LNCaP clone FGC (cell line): ENCODE data around the gene ZFP57.

ENCODE experiments used
- DNase-seq: peaks from one replicate; pipeline ENCODE4 v3.0.0-alpha.2; 2011; ENCODE audit warnings: low read depth
- H3K4me3 ChIP-seq: 2 replicates; pipeline ENCODE4 v1.5.1; 2011; ENCODE audit warnings: mild to moderate bottlenecking, low read depth, low read length, control low read depth
- TF ChIP-seq, protein P1 (sequence below): IDR thresholded peaks from 2 replicates; pipeline ENCODE4 v1.5.1; 2012; ENCODE audit warnings: mild to moderate bottlenecking; ENCODE audit not compliant: control insufficient read depth, insufficient read depth; ENCODE audit errors: extremely low read depth

The ZFP57 gene

DNA sequence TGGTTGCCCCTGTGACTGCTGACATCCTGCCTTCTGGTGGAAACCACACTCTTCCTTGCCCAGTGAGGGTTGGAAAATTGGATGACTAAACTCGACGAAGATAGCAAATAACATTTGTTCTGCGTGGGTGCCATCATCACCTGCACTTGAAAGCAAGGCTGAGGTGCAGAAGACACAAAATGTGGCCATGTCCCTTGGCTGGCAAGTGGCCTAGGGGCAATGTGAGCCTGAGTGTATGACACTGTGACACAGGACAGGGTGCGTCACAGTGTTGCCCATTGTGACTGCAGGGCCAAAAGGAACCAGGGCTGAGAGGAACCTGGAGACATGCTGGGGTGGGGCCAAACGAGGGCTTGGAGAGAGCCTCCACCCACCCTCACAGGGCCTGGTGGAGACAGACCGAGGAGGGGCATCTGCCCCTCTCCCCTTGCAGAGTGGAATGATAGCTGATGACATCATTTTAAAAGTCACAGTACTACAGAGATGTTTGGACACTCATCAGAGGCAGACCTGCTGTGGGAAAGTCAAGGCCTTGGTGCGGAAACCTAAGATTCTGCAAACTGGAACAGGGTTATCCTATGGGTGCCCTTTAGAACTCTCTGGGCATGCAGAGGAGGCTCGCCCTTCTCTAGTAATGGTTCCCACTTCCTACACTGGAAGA lies 29.5 kb upstream of the ZFP57 start:
- TF ChIP-seq, protein P1, sequence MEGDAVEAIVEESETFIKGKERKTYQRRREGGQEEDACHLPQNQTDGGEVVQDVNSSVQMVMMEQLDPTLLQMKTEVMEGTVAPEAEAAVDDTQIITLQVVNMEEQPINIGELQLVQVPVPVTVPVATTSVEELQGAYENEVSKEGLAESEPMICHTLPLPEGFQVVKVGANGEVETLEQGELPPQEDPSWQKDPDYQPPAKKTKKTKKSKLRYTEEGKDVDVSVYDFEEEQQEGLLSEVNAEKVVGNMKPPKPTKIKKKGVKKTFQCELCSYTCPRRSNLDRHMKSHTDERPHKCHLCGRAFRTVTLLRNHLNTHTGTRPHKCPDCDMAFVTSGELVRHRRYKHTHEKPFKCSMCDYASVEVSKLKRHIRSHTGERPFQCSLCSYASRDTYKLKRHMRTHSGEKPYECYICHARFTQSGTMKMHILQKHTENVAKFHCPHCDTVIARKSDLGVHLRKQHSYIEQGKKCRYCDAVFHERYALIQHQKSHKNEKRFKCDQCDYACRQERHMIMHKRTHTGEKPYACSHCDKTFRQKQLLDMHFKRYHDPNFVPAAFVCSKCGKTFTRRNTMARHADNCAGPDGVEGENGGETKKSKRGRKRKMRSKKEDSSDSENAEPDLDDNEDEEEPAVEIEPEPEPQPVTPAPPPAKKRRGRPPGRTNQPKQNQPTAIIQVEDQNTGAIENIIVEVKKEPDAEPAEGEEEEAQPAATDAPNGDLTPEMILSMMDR: no peak
- no peak for DNase-seq
- H3K4me3 ChIP-seq: no peak overlapping the region

DNA sequence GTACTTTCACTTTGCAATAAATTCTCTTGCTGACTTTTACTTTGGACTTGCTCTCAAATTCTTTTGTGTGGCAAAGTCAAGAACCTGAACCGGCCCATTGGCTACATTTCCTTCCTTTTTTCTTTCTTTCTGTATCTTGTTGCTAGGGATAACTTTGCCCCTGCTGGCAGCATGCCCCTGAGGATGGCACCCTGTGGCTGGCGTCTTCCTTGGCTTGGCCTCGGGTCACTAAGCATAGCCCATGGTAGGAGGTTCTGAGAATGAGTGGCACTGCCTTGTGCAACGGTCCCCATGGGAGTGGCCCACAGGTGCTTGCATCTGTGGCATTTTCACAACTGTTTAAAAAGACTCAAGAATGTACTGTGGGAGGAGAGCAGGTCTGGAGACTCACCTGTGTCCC lies 28.2 kb upstream of the ZFP57 start:
- H3K4me3 ChIP-seq: no peak overlapping the region
- TF ChIP-seq, protein P1: no peak
- DNase-seq: no peak

DNA sequence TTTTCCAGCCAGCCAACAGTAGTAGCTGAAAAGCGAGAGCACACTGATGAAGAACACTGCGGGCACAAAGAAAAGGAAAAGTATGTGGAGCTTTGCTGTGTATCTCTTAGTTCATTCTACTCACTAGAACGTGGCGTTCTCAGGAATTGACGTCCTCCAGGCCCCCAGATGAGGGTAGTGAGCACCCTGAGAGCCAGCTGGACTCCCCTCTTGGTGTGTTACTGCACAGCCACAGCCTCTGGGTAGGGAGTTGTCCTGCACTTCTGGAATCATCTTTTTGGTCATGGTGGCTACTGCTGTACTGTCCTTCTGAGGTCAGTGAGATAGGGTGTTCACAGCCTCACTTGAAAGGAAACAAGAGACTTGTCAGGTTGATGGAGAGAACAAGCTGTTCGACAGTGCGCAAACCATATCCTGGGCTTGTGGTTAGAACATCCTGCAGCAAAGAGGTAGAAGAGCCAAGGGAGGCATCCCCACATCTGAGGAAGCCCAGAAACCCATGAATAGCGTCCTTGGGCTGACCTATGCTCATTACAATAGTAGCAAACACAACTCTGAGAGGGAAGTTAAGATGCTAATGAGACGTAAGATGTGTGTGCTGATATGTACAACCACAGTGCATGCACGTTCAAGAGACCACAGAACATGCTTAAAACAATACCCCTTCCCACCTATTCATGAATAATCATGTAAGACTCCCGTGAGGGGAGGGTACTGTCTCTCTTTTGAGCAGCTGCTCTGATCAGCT lies 27.7 kb upstream of the ZFP57 start:
- DNase-seq: no peak
- TF ChIP-seq, protein P1: no peak
- no peak overlapping the region for H3K4me3 ChIP-seq

DNA sequence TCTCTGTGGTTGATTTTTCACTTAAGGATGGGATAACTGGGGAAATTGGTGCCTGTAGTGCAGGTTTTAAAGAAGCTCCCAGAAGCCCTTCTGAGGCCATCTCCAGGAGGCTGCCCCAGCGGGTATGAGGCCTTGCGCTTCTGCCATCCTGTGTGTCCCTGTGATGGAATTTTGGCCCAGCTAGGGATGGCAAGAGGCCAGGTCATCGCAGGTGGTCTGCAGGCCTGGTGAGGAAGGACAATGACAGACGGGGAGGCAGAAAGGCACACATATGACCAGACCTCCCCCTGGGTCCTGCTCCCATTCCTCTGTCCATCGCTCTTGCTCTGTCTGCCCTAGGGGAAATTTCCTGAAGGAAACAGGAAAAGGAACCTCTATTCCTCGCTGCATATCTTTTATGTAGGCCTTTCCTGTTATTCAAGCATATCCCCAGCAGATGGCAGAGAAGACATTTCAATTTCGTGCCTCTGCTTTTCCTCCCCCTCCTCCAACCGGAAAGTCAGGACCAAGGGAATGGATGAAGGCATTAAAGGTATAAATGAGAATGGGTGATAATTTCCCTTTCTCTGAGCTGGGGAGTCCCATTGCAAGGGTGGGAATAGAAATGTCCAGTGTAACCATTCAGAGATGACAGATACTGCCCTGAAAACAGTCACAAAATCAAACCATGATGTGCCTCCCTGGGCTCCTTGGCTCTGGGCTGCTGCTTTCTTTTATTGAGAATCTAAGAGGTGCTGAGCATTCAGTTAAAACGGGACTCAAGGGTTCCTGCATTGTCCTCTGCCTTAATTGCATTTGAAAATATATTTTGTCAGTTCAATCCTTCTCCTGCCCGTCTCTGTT lies 24.7 kb upstream of the ZFP57 start:
- DNase-seq: peak; percentile 36
- TF ChIP-seq, protein P1: peak; percentile 81
- no peak overlapping the region for H3K4me3 ChIP-seq

DNA sequence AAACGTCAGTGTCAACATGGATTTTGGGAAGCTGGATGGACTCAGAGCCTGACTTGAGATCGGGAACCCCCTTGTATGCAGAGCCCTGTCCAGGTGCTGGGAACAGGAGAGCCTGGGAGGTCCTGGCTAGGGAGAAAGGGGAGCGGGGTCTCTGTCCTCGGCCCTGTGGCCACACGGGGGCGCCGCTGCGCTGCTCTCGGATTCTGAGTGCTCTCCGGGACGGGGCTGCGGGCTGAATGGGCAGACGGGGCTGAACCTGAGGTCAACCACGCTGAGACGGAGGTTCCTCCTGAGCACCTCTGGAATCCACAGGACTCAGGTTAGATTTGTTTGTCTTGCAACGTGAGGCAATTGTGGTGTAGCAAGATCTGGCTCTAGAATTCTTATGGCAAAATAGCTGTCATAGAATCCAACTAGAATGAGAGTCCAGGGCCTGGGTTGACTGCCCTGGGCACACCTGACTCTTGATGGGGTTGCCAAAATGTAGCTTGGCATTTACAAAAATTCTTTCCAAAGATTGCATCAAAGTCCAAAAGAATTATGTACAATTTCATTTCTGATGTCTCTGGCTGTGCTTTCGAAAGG lies 21.7 kb upstream of the ZFP57 start:
- no peak overlapping the region for H3K4me3 ChIP-seq
- no peak for DNase-seq
- TF ChIP-seq, protein P1: peak; percentile 36; the same call in 1 of the 2 replicates
